Measurements from ENCODE around the gene PCBP3. TPM values are rescaled to one million over a fixed set of nuclear protein-coding genes. Genes with fewer than 3 reads are reported as not detected.
"Not testable (repeated sequence)": the region's sequence is repeated elsewhere in the genome, so short reads cannot be mapped to it uniquely, and the experiment has no call there.

Gene PCBP3
- total RNA-seq, 1 donor from 2014 or later, result 11.8 TPM

GRCh38 chr21:45622416-45623097 is 21.0 kb upstream of the PCBP3 start:
- peaks cover 5% of the 10 kb centered on the region for H3K4me1 Mint-ChIP-seq (ENCODE audit: low read depth)
- no peak for DNase-seq (ENCODE audit: low spot score)
- no peaks in the 10 kb centered on the region for H3K9me3 Mint-ChIP-seq (ENCODE audit: low read depth)
- peaks cover 24% of the 10 kb centered on the region for H3K27me3 Mint-ChIP-seq (ENCODE audit: low read depth)
- H3K36me3 Mint-ChIP-seq (ENCODE audit: low read depth), result no peaks in the 10 kb centered on the region
- no peak for TF ChIP-seq CTCF (IDR thresholded peaks at IDR 0.05)
- no peak overlapping the region for H3K27ac Mint-ChIP-seq (ENCODE audit: unreplicated experiment)
- H3K4me3 Mint-ChIP-seq (ENCODE audit: unreplicated experiment), result no peak overlapping the region

DNA sequence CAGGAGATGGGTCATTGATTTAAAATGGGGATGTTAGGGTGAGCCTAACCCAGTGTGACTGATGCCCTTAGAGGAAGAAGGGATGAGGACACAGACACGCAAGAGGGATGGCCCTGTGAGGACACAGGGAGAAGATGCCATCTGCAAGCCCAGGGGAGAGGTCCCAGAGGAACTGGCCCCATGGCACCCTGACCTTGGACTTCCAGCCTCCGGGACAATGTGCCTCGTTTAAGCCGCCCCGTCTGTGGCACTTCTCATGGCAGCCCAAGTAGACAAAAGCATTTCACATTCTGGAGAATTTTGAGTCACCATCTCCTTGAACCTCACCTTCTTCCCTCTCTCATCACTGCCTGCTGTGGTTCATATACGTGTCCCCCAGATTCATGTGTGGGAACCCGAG is 20.1 kb upstream of the PCBP3 start:
- Mint-ChIP-seq H3K27ac (ENCODE audit: unreplicated experiment) (no peak overlapping the region), H3K9me3 (ENCODE audit: low read depth) (peaks cover 3% of the 10 kb centered on the region), H3K4me1 (ENCODE audit: low read depth) (peaks cover 1% of the 10 kb centered on the region), H3K4me3 (ENCODE audit: unreplicated experiment) (no peak overlapping the region), H3K36me3 (ENCODE audit: low read depth) (no peaks in the 10 kb centered on the region), H3K27me3 (ENCODE audit: low read depth) (peaks cover 25% of the 10 kb centered on the region)
- TF ChIP-seq CTCF (IDR thresholded peaks at IDR 0.05), result no peak
- DNase-seq (ENCODE audit: low spot score), result no peak

GRCh38 chr21:45626127-45626526 is 17.4 kb upstream of the PCBP3 start:
- H3K4me1 Mint-ChIP-seq (ENCODE audit: low read depth); H3K9me3 Mint-ChIP-seq (ENCODE audit: low read depth); H3K36me3 Mint-ChIP-seq (ENCODE audit: low read depth); H3K4me3 Mint-ChIP-seq (ENCODE audit: unreplicated experiment); H3K27ac Mint-ChIP-seq (ENCODE audit: unreplicated experiment); DNase-seq (ENCODE audit: low spot score): not testable (repeated sequence)
- peaks cover 29% of the 10 kb centered on the region for H3K27me3 Mint-ChIP-seq (ENCODE audit: low read depth)

DNA sequence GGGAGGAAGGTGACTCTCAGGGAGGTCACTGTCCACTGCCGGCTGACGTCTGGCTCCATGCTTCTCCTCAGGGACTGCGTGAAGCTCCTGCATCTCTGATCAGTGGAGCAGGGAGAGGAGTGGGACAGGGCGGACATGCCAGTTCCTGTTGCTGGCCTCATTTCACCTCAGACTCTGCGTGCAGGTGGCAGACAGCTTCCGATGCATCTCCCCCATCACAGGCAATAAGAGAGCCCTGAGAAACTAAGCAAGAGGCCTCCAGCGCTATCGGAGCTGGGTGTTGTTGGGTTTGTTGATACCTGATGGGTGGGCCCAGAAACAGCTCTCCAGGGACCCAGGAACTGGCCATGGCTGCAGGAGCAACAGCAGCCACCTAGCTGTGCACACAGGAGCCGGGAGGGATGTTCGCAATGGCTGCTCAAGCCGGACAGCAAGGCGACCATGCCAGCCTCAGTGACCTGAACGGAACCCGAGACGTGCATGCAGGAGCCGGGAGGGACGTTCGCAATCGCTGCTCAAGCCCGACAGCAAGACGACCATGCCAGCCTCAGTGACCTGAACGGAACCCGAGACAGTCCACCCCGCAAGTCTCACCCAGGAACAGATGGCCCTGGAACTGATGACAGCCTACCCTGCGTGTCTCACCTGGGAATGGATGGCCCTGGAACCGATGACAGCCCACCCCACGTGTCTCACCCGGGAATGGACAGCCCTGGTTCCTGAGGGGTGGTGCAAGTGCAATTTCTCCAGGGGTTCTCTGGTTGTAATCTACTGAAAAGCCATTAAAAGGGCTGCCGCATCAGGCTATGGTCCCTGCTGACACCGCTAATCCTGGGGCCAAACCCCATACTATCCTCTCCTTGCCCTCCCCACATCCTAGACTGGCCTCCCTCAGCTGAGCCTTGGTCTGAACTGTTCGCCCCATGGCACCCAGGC is 14.2 kb upstream of the PCBP3 start:
- Mint-ChIP-seq H3K27me3 (ENCODE audit: low read depth) (peaks cover 21% of the 10 kb centered on the region), H3K4me1 (ENCODE audit: low read depth) (no peaks in the 10 kb centered on the region), H3K9me3 (ENCODE audit: low read depth) (peaks cover 3% of the 10 kb centered on the region), H3K4me3 (ENCODE audit: unreplicated experiment) (no peak overlapping the region), H3K36me3 (ENCODE audit: low read depth) (no peaks in the 10 kb centered on the region), H3K27ac (ENCODE audit: unreplicated experiment) (no peak overlapping the region)
- no peak for TF ChIP-seq CTCF (IDR thresholded peaks at IDR 0.05)
- DNase-seq (ENCODE audit: low spot score), result no peak

DNA sequence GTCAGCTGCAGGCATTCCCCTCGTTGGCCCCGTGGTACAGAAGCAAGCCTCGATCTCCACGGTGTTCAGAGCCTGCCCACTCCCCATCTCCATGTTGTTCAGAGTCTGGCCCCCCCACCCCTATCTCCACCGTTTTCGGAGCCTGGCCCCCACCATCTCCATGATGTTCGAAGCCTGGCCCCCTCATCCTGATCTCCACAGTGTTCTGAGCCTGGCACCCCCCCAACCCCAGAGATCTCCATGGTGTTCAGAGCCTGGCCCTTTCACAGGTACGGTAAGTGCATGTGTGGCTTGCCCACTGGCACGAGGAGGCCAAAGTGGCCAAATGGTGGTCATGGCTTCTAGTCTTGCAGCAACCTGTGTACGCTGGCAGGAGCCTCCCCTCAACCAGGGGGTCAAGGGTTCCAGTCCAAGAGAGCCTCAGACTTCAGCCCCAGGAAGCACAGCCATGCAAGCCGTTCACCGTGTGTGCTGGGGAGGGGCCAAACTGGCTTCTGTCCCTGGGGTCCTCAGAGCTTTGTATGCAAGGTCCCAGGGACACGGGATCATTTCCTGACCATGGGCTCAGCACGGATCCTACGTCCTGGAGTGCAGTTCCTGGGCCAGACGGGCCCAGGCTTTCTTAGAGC is 13.3 kb upstream of the PCBP3 start:
- no peak overlapping the region for H3K4me3 Mint-ChIP-seq (ENCODE audit: unreplicated experiment)
- peaks cover 3% of the 10 kb centered on the region for H3K9me3 Mint-ChIP-seq (ENCODE audit: low read depth)
- H3K36me3 Mint-ChIP-seq (ENCODE audit: low read depth), result no peaks in the 10 kb centered on the region
- H3K27ac Mint-ChIP-seq (ENCODE audit: unreplicated experiment), result no peak overlapping the region
- TF ChIP-seq CTCF (IDR thresholded peaks at IDR 0.05), result no peak
- no peaks in the 10 kb centered on the region for H3K4me1 Mint-ChIP-seq (ENCODE audit: low read depth)
- H3K27me3 Mint-ChIP-seq (ENCODE audit: low read depth), result peaks cover 15% of the 10 kb centered on the region
- DNase-seq (ENCODE audit: low spot score), result no peak

Measured in chondrocyte (in vitro differentiated cells).